Embryonic facial prominence (tissue), 1 donor: Measurements from ENCODE around the gene DNAJC16.
"Not testable (repeated sequence)": the region's sequence is repeated elsewhere in the genome, so short reads cannot be mapped to it uniquely, and the experiment has no call there.

Experiments
- DNase-seq: peaks from one replicate; pipeline ENCODE4 v3.0.0-alpha.2; 2016; ENCODE audit errors: extremely low spot score

DNAJC16 gene

GRCh38 chr1:15526490-15527339 lies at the start of gene DNAJC16:
DNAJC16 (plus strand) TSS chr1:15526848; CDS start chr1:15529106, 2,258 bp downstream.
- peak; percentile 99 for DNase-seq

GRCh38 chr1:15476927-15477326 lies 49.7 kb upstream of the DNAJC16 start:
- DNase-seq: no peak

GRCh38 chr1:15477646-15478212 lies 48.9 kb upstream of the DNAJC16 start:
- no peak for DNase-seq

- DNase-seq: no peak
These were observed 46.8 kb upstream of the DNAJC16 start for GRCh38 chr1:15479654-15480347.

GRCh38 chr1:15482455-15482854 lies 44.2 kb upstream of the DNAJC16 start:
- DNase-seq: not testable (repeated sequence)

- not testable (repeated sequence) for DNase-seq
These were observed 43.6 kb upstream of the DNAJC16 start for GRCh38 chr1:15482983-15483543.

- DNase-seq: no peak
These were observed 42.7 kb upstream of the DNAJC16 start for GRCh38 chr1:15483971-15484370.

GRCh38 chr1:15484443-15484842 lies 42.2 kb upstream of the DNAJC16 start:
- not testable (repeated sequence) for DNase-seq

- DNase-seq: no peak
These were observed 41.0 kb upstream of the DNAJC16 start for GRCh38 chr1:15485636-15486035.

GRCh38 chr1:15486844-15487610 lies 39.6 kb upstream of the DNAJC16 start:
- not testable (repeated sequence) for DNase-seq

- no peak for DNase-seq
These were observed 38.3 kb upstream of the DNAJC16 start for GRCh38 chr1:15488371-15488770.

GRCh38 chr1:15489052-15489736 lies 37.5 kb upstream of the DNAJC16 start:
- DNase-seq: no peak

GRCh38 chr1:15491010-15491409 lies 35.6 kb upstream of the DNAJC16 start:
- not testable (repeated sequence) for DNase-seq

GRCh38 chr1:15492596-15492995 lies 34.1 kb upstream of the DNAJC16 start:
- no peak for DNase-seq

- DNase-seq: no peak
These were observed 32.7 kb upstream of the DNAJC16 start for GRCh38 chr1:15493869-15494390.

GRCh38 chr1:15500184-15501178 lies 26.2 kb upstream of the DNAJC16 start:
- no peak for DNase-seq

- no peak for DNase-seq
These were observed 25.2 kb upstream of the DNAJC16 start for GRCh38 chr1:15501208-15502032.

- no peak for DNase-seq
These were observed 22.2 kb upstream of the DNAJC16 start for GRCh38 chr1:15504436-15504835.
